ENCODE data around the gene C2CD5.

Gene C2CD5

GRCh38 chr12:22408610-22409376, 135.5 kb downstream of the C2CD5 start:
- TF ChIP-seq, protein P1, sequence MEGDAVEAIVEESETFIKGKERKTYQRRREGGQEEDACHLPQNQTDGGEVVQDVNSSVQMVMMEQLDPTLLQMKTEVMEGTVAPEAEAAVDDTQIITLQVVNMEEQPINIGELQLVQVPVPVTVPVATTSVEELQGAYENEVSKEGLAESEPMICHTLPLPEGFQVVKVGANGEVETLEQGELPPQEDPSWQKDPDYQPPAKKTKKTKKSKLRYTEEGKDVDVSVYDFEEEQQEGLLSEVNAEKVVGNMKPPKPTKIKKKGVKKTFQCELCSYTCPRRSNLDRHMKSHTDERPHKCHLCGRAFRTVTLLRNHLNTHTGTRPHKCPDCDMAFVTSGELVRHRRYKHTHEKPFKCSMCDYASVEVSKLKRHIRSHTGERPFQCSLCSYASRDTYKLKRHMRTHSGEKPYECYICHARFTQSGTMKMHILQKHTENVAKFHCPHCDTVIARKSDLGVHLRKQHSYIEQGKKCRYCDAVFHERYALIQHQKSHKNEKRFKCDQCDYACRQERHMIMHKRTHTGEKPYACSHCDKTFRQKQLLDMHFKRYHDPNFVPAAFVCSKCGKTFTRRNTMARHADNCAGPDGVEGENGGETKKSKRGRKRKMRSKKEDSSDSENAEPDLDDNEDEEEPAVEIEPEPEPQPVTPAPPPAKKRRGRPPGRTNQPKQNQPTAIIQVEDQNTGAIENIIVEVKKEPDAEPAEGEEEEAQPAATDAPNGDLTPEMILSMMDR (IDR thresholded peaks at IDR 0.05; ENCODE audit: insufficient read depth, low read length, missing control alignments) = no peak
- CTCF ChIA-PET = no interaction called here
- POLR2A ChIA-PET = no interaction called here
- no peak for DNase-seq (ENCODE audit: low read depth, low spot score)
- no peak overlapping the region for H3K4me3 ChIP-seq (ENCODE audit: low read depth, low read length)

DNA sequence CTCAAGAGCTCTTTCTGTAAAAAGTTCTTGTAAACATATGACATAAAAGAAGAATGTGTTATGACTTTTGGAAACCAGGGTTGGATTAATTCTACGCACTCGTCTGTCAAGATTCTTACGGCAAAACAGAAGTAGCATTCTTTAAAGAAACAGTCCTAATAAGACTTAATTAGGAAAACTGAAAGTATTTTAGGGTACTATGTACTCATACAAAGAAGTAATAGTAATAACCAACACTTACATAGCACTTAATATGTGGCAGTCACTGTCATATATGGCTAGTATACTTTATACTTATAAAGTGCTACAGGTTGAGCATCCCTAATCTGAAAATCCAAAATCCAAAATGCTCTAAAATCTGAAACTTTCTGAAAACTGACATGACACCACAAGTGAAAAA, 136.9 kb downstream of the C2CD5 start:
- DNase-seq (ENCODE audit: low read depth, low spot score) = no peak
- ChIA-PET POLR2A (no interaction called here), CTCF (no interaction called here)
- TF ChIP-seq, protein P1 (IDR thresholded peaks at IDR 0.05; ENCODE audit: insufficient read depth, low read length, missing control alignments) = no peak
- H3K4me3 ChIP-seq (ENCODE audit: low read depth, low read length) = no peak overlapping the region

DNA sequence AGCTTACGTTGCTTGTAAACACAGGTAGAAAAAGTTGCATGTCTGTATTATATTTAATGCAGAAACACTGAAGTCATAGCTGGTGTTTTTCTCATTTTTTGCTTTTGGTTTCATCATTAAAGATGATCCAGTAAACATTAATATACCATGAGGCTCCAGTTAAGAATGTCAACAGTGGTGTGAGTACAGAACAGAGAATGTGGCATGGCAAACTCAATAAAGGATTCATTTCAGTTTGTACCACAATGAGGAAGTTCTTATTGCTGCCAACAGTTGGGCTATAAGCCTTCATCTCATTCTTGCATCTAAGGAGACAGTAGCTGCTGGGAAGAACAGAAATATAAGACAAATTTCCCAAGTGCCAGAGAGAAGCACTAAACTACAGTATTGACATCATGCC, 137.7 kb downstream of the C2CD5 start:
- H3K4me3 ChIP-seq (ENCODE audit: low read depth, low read length) = no peak overlapping the region
- POLR2A ChIA-PET = no interaction called here
- TF ChIP-seq, protein P1 (IDR thresholded peaks at IDR 0.05; ENCODE audit: insufficient read depth, low read length, missing control alignments) = no peak
- CTCF ChIA-PET = no interaction called here
- no peak for DNase-seq (ENCODE audit: low read depth, low spot score)

DNA sequence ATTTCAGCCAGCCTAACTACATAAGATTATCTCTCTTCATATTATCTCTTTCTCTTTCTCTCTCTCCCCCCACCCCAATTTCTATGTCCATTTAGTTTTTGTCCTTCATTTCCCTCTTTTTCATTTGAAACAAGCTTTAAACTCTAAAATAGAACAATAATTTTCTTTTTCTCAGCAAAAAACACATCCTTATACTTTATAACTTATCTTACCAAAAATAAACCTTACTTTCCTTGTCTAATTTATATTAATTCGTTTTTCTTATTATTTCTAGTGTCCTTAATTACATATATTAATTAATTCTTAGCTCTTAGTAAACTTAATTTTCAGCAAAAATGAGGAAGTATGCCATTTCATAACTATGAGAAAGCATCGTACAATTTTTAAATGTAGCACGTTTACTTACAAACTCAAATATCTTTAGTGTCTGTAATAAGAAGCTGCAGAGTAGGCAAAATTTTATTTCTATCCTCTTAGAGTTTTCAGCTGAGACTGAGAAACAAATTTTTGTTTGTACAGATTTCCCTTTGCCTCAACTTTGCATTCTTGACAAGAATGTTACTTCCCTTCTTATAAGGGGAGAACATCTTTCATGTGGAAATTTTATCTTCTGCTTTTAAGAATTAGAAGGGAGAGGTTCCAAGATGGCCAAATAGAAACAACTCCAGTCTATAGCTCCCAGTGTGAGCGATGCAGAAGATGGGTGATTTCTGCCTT, 144.7 kb downstream of the C2CD5 start:
- CTCF ChIA-PET = no interaction called here
- DNase-seq (ENCODE audit: low read depth, low spot score) = no peak
- POLR2A ChIA-PET = no interaction called here
- no peak overlapping the region for H3K4me3 ChIP-seq (ENCODE audit: low read depth, low read length)
- TF ChIP-seq, protein P1 (IDR thresholded peaks at IDR 0.05; ENCODE audit: insufficient read depth, low read length, missing control alignments) = no peak
